AG09309 (cell line): ENCODE results near the gene CADM3.

ENCODE experiments used
- DNase-seq: peaks from one replicate; pipeline ENCODE4 v3.0.0-alpha.2; 2010; ENCODE audit warnings: low read depth
- H3K4me3 ChIP-seq: 2 replicates; pipeline ENCODE4 v1.5.1; 2011; ENCODE audit warnings: mild to moderate bottlenecking, low read depth, low read length, moderate library complexity; ENCODE audit not compliant: control insufficient read depth
- TF ChIP-seq, protein P1 (sequence below): IDR thresholded peaks from 2 replicates; pipeline ENCODE4 v1.5.1; 2011; ENCODE audit warnings: mild to moderate bottlenecking, low read depth, low read length, inconsistent platforms; ENCODE audit not compliant: insufficient read depth, control insufficient read depth; ENCODE audit errors: missing control alignments

The CADM3 gene

GRCh38 chr1:159142391-159142663 lies 29.1 kb upstream of the CADM3 start:
- DNase-seq, result no peak
- TF ChIP-seq, protein P1, sequence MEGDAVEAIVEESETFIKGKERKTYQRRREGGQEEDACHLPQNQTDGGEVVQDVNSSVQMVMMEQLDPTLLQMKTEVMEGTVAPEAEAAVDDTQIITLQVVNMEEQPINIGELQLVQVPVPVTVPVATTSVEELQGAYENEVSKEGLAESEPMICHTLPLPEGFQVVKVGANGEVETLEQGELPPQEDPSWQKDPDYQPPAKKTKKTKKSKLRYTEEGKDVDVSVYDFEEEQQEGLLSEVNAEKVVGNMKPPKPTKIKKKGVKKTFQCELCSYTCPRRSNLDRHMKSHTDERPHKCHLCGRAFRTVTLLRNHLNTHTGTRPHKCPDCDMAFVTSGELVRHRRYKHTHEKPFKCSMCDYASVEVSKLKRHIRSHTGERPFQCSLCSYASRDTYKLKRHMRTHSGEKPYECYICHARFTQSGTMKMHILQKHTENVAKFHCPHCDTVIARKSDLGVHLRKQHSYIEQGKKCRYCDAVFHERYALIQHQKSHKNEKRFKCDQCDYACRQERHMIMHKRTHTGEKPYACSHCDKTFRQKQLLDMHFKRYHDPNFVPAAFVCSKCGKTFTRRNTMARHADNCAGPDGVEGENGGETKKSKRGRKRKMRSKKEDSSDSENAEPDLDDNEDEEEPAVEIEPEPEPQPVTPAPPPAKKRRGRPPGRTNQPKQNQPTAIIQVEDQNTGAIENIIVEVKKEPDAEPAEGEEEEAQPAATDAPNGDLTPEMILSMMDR, result no peak
- H3K4me3 ChIP-seq, result no peak overlapping the region

GRCh38 chr1:159142726-159143510 lies 28.5 kb upstream of the CADM3 start:
- no peak overlapping the region for H3K4me3 ChIP-seq
- DNase-seq, result no peak
- TF ChIP-seq, protein P1, result no peak

GRCh38 chr1:159144571-159144970 lies 26.8 kb upstream of the CADM3 start:
- TF ChIP-seq, protein P1, result no peak
- H3K4me3 ChIP-seq, result no peak overlapping the region
- no peak for DNase-seq

DNA sequence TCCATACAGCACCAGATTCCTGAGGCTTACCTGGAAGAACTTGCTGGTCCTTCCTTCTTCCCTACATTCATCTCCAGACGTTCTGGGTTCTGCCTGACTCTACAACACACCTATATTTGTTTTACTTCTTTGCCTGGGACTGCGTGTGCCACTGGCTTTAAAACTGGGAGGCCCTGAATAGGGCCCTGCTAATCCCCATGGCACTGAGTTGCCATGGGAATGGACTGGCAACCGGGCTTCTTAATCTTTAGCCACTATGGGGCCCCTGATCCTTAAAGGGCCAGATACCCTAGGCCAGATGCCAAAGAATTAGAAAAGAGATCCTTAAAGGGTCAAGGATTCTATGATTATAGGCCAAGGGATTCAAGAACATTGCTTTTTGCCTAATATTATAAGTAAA lies 24.4 kb upstream of the CADM3 start:
- TF ChIP-seq, protein P1, result no peak
- no peak for DNase-seq
- no peak overlapping the region for H3K4me3 ChIP-seq

- TF ChIP-seq, protein P1, result no peak
- H3K4me3 ChIP-seq, result no peak overlapping the region
- no peak for DNase-seq
Observed at GRCh38 chr1:159152031-159152430, 19.4 kb upstream of the CADM3 start.

DNA sequence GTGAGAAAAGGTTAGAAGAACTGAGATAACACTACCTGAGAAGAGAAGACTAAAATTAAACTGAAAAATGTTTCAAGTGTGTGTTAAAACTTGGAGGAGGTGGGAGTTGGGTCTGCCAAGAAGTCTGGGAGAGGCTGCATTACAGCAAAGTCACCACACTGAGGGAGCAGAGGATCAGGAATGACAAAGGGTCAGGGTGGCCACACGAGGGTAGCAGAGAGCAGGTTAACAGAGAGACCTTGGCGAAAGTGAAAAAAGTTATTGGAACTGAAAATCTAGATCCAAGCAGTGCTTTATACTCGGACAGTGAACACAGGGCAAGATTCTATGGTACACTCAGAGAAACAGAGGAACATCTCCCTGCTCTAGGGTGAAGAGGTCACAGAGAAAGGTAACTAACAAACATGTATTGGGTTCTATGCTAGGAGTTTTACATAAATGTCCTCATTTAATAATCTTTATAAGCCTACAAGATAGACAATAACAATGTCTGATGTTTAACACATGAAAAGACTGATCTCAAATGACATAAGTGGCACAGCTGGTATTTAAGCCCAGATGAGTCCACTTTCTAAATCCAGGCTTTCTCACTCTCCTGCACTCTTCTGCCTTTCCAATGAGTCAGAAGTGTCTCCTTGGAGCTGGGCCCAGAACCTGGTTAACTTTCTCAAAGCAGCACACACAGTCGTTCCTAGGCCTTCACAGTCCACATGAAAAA lies 10.3 kb upstream of the CADM3 start:
- peak; percentile 73 for DNase-seq
- TF ChIP-seq, protein P1, result peak; percentile 98
- H3K4me3 ChIP-seq, result no peak overlapping the region
